Left lung (tissue), 10 donors: ENCODE data around the gene NEMP1. TPM values are rescaled to one million over a fixed set of nuclear protein-coding genes. Genes with fewer than 3 reads are reported as not detected.

Experiments
- ATAC-seq: fragments of 200-7000 bp; cut with Tn5 transposase; one replicate; pipeline ENCODE4 v1.9.1; 2020; ENCODE audit warnings: moderate library complexity
- DNase-seq, 4 donors: peaks; one replicate each; pipeline ENCODE4 v3.0.0-alpha.2; 2013 to 2020
- H3K27ac ChIP-seq, 2 donors: fragments of 200-600 bp; sonication (generic) in 1 of 2; one replicate each; pipeline versions ENCODE4 v1.5.0 to v1.8.0; 2020 to 2021
- H3K27me3 ChIP-seq, 2 donors: fragments of 200-600 bp; sonication (generic) in 1 of 2; one replicate each; pipeline versions ENCODE4 v1.5.0 to v1.8.0; 2020 to 2021
- H3K36me3 ChIP-seq, 2 donors: fragments of 200-600 bp; sonication (generic) in 1 of 2; one replicate each; pipeline versions ENCODE4 v1.5.0 to v1.8.0; 2020 to 2021
- H3K4me1 ChIP-seq, 2 donors: fragments of 200-600 bp; one replicate each; pipeline ENCODE4 v1.8.0; 2021
- H3K4me3 ChIP-seq, 2 donors: fragments of 200-600 bp; sonication (generic) in 1 of 2; one replicate each; pipeline versions ENCODE4 v1.5.0 to v1.8.0; 2020 to 2021; ENCODE audit warnings: mild to moderate bottlenecking in 1 of 2
- H3K9me3 ChIP-seq, 2 donors: fragments of 200-600 bp; sonication (generic) in 1 of 2; one replicate each; pipeline versions ENCODE4 v1.5.0 to v1.8.0; 2020 to 2021
- CTCF ChIP-seq, 2 donors: fragments of 200-600 bp; sonication (generic) in 1 of 2; IDR thresholded peaks; one replicate each; pipeline versions ENCODE4 v1.5.0 to v1.8.0; 2021; ENCODE audit warnings: antibody characterized with exemption in 2 of 2
- intact Hi-C, 2 donors: fragments of 100-400 bp; cut with DNase I; formaldehyde crosslinking; loops; one replicate each; pipeline versions ENCODE4 v1.11.2 to v1.14.2; 2022
- polyA plus RNA-seq, 6 donors: library from polyadenylated mRNA; unstranded; fragments of 120-200 nt; gene quantifications; one replicate each; pipeline ENCODE4 v1.2.1, GENCODE V29; 2013; ENCODE audit not compliant: insufficient read length in 6 of 6
- total RNA-seq, 2 donors: library from RNA; stranded (reverse); fragmentation: NEBNext Ultra II Directional; extraction: Animal tissue kit (Norgen Biotek cat#: 25700); gene quantifications; one replicate each; pipeline ENCODE4 v1.2.1, GENCODE V29; 2021
- donor health status: DM: no; HTN: yes; CAD: no.
- donor health status: DM: no; HTN: no; CAD: no.

NEMP1 gene
- total and polyA plus RNA-seq, 8 donors = 16.4 to 29.2 (median 26.6) TPM

GRCh38 chr12:57111031-57111734, 32.6 kb upstream of the NEMP1 start, which contains the start of gene STAT6:
Gene STAT6, minus strand, starts transcription at chr12:57111362. Its CDS starts 3,084 bp downstream, at chr12:57108278.
- H3K4me3 ChIP-seq = peak within 1 kb of the TSS; percentile 81 to 96
- H3K4me1 ChIP-seq = peaks cover 15 to 49% of the 10 kb centered on the region in 2 donors
- intact Hi-C loops = no loop called here
- peaks cover 0 to 24% of the 10 kb centered on the region in 2 donors for H3K36me3 ChIP-seq
- peak; percentile 80 for ATAC-seq
- DNase-seq = peak; percentile 73 to 93 (median 90)
- H3K27ac ChIP-seq = peak within 1 kb of the TSS; percentile 100
- TF ChIP-seq CTCF (IDR thresholded peaks at IDR 0.05) = peak in 1 of 2 donors; percentile 15
- H3K9me3 ChIP-seq = no peaks in the 10 kb centered on the region
- H3K27me3 ChIP-seq = no peaks in the 10 kb centered on the region

- intact Hi-C loops = no loop called here
- peaks cover 0 to 32% of the 10 kb centered on the region in 2 donors for H3K36me3 ChIP-seq
Measured at GRCh38 chr12:57110104-57111030, 31.8 kb upstream of the NEMP1 start.

GRCh38 chr12:57109207-57110103, 30.9 kb upstream of the NEMP1 start:
- Histone ChIP-seq H3K4me3 (peak overlapping the region; percentile 81 to 96), H3K36me3 (peaks cover 0 to 41% of the 10 kb centered on the region in 2 donors), H3K4me1 (peaks cover 15 to 53% of the 10 kb centered on the region in 2 donors), H3K27me3 (no peaks in the 10 kb centered on the region), H3K9me3 (no peaks in the 10 kb centered on the region), H3K27ac (peak overlapping the region; percentile 100)
- no peak for TF ChIP-seq CTCF (IDR thresholded peaks at IDR 0.05)
- intact Hi-C loops = no loop called here
- DNase-seq = no peak
- ATAC-seq = no peak

More at GRCh38 chr12:57110104-57111030, 31.8 kb upstream of the NEMP1 start:
- no peak for TF ChIP-seq CTCF (IDR thresholded peaks at IDR 0.05)
- Histone ChIP-seq H3K4me1 (peaks cover 15 to 49% of the 10 kb centered on the region in 2 donors), H3K27me3 (no peaks in the 10 kb centered on the region), H3K27ac (peak overlapping the region; percentile 100), H3K4me3 (peak overlapping the region; percentile 81 to 96), H3K9me3 (no peaks in the 10 kb centered on the region)
- ATAC-seq (peak; percentile 37), DNase-seq (peak; percentile 59 to 93 (median 74))

GRCh38 chr12:57107456-57108155, 29.0 kb upstream of the NEMP1 start:
- ATAC-seq = no peak
- intact Hi-C loops = no loop called here
- no peak overlapping the region for H3K27ac ChIP-seq
- no peak for TF ChIP-seq CTCF (IDR thresholded peaks at IDR 0.05)
- H3K27me3 ChIP-seq = no peaks in the 10 kb centered on the region
- DNase-seq = no peak
- H3K9me3 ChIP-seq = no peaks in the 10 kb centered on the region
- H3K4me3 ChIP-seq = no peak overlapping the region
- peaks cover 0 to 59% of the 10 kb centered on the region in 2 donors for H3K36me3 ChIP-seq
- H3K4me1 ChIP-seq = peaks cover 13 to 60% of the 10 kb centered on the region in 2 donors
